ENCODE data around the gene NFKBIE.

Gene NFKBIE

DNA sequence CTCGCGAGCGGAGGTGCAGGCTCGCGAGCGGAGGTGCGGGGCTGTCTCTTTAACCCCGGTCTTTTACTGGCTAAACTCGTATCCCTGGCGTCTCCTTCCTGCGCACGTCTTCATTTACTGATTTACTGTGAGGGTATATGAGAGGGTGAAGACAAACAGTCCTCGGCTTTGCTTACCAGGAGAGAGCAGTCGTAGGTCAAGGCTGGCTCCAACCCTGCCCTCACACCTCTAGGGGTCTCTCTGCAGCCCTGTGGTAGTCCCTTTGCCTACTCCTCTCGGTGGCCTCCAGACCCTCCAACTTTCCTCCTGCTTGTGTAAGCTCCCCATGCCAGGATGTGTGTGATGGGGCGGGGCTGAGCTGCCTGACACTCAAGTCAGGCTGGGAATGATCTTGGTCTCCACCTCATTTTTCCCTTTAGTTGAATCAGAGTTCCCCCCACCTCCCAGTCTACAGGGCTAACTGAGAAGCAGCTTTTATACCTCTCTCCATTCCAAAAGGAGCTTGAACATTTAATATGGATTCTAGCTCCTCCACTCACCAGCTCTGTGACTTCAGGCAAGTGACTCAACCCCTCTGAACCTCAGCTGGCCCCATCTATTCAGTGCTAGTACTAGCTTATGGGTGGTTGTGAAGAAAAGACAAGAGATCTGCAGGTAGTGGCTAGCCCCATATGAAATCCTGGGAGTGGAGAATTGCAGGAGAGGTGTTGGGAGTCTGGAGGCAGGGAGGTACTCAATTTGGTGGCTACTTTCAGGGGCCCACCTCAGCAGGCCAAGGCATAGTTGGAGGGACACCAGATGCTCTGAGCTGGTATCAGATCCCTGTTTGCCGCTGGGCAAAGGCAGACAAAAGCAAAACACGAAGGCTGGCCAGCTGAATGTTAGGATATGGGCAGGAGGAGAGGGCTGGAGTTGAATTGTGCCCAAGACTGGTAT, 41.1 kb downstream of the NFKBIE start:
- peak in 1 of 2 donors; percentile 37 for DNase-seq

DNA sequence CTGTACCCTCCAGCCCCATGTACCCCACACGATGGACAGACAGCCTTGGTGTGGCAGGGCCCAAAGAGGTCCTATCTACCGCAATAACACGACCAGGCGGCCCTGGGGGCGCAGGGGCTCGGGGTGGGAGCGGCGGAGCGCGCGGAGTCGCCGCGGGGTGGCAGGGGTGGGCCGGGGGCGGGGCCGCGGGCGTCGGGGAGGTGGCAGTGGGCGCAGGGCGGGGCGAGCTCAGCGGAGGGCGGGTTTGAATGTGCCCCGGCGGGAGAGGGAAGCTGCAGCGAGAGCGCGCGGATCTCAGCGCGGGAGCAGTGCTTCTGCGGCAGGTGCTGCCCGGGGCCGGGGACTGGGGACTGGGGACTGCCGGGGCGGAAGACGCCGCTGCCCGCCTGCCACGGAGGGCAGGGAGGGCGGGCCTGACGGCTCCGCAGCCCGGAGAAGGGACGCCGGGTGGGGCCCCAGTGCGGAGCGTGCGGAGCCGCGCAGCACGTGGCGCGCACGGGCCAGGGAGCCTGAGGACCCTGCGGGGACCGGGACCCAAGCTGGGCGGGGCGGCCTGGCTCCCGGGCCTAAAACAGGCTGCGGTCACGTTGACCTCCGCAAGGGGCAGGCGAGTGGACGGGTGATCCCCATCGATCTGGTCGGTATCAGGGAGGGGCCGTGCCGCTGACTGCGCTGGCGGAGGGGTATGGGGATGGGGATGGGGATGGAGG, 41.9 kb downstream of the NFKBIE start, which contains the start of gene SLC29A1:
Gene SLC29A1 (plus strand): TSS at position 277 of the 710 bp plus-strand sequence. CDS start 3,719 bp downstream, outside the sequence.
- peak; percentile 86 to 90 for DNase-seq

DNA sequence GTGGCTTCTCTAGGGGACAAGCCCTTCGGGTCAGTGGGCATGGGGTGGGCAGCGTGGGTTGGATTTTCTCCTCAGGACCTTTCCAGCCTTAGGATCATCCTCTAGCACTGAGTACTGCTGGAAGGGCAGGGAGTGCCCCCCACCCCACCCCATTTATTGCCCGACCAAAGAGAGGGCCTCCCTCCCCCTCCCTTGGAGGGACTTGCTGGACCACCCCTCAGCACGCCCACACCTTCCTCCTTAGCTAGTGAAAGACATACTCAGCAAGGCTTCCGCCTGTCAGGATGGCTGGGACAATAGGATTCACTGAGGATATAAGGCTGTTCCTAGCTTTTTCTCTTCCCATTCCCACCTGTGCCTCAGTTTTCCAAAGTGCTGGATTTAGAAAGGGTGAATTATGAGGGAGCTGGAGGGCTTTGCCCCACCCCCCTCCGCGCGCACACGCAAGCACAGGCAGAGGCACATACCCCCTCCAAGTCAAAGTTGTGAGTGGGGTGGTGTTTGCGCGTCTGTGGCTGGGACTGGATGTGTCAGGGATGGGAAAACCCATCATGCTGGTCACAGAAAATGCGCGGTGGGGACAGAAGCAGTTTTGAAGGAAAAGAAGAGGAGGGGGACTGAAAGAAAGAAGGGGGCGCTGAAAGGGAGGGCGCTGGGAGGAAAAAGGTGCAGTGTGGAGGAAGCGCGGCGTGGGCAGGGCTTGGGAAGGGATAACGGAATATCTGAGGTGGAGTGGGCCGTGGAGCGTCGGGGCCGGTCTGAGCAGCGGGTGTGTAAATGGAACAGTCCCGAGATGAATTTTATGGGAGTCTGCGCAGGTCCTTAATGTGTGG, 42.6 kb downstream of the NFKBIE start:
- DNase-seq = peak; percentile 18 to 38

DNA sequence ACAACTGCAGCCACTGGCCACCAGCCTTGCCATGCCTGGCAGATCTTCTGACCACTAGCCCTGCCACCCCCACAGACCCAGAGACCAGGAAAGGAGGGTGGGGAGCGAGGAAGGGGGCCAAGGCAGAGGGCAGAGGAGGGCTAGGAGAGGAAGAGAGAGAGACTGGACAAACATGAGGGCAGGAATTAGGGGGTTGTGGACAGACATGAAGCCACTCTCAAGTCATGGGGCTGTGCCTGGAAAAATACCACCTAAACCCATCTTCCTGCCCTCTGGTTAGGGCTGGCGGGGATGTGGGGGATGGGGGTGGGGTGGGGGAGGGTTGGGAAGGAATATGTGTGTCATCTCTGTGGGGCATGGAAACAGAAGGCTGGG, 43.4 kb downstream of the NFKBIE start:
- no peak for DNase-seq

DNA sequence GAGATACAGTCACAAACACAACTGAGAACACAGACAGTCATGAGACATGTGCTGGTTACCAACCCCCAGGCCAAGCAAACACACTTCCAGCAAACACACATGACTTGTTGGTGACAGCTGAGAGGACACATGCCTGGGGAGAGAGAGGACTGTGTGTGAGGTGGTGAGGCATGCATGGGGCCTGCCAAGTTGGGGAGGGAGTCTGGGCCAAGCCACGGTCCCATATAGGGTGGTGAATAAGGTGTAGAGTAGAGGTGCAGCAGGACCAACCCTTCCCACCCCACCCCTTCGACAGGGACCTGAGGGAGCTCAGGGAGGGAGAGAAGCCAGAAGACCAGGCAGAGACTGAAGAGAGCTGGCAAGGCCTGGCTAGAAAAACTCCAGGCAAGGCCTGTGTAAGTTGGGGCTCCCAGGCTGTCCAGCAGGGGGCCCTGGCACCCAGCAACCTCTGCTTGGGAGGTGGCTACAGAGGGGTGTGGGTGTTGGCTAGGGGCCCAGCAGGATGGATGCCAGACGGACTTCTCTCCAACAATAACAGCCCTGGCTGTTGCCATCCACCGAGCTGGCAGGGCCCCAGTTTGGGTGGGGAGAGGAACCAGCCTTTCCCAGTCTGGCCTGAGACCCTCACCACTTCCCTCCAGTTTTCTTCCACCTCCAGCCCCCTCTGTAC, 43.9 kb downstream of the NFKBIE start:
- peak; percentile 74 to 80 for DNase-seq

DNA sequence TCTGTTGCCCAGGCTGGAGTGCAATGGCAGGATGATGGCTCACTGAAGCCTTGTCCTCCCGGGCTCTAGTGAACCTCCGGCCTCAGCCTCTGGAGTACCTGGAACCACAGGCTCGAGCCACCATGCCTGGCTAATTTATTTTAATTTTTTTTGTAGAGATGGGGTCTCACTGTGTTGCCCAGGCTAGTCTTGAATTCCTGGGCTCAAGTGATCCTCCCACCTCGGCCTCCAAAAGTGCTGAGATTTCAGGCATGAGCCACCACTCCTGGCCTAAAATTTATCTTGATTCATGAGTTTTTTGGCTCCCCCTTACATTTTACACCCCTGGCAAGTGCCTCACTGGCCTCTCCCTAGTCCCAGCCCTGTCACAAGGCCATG, 44.4 kb downstream of the NFKBIE start:
- no peak for DNase-seq

DNA sequence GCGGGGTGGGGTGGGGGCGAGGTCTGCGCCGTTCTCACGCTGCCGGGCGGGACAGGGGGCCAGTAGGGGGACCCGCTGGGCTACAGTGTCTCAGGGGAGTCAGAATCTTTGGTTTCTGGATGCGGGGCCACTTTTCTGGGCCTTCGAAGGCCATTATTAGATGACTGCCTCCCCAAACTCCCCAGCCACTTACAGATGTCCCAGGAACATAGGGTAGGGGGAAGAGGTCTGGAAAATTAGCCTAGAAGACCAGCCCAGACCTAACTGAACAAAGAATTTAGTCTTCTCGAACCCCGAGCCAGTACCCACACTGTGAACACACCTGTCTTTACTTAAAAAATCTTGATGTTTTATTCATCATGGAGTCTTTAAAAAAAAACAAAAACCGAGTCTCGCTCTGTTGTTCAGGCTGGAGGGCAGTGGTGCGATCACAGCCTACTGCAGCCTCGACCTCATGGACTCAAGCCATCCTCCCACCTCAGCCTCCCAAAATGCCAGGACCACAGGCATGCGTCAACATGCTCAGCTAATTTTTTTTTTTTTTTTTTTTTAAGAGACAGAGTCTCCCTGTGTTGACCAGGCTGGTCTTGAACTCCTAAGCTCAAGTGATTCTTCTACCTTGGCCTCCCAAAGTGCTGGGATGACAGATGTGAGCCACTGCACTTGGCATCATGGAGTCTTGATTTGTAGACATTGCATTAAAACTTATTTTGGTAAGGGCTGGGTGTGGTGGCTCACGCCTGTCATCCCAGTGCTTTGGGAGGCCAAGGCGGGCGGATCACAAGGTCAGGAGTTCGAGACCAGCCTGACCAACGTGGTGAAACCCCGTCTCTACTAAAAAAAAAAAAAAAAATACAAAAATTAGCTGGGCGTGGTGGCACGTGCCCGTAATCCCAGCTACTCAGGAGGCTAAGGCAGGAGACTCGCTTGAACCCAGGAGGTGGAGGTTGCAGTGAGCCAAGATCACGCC, 45.3 kb downstream of the NFKBIE start:
- no peak for DNase-seq

DNA sequence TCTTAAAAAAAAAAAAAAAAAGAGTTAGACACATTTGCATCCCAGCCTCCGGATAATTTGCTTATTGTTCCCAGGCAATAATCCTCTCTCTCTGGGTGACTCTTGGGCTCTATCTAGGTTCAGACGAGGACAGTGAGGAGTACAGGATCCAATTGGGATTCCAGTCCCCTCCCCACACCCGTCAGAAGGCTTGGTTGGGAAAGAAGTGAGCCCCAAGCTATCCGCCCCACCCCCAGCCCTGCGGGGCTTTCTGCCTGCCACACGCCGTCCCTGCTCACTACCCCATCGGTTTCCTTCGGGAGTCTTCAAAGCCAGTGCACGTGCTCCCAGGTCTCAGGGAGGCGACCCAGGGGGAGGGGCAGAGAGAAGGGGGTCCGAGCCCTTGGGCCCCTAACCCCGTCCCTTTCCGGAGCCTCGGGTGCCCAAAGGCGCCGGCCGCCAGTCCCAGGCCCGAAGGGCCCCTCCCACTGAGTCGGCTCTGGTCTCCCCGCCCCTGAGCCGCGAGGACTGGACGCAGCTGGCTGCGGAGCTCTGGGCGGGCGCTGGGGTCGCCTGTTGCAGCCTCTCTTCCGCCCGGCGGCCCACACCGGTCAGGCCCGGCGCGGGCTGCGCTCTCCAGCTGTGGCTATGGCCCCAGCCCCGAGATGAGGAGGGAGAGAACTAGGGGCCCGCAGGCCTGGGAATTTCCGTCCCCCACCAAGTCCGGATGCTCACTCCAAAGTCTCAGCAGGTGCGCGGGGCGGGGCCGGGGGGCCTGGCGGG, 46.1 kb downstream of the NFKBIE start:
- DNase-seq = peak in 1 of 2 donors; percentile 39

DNA sequence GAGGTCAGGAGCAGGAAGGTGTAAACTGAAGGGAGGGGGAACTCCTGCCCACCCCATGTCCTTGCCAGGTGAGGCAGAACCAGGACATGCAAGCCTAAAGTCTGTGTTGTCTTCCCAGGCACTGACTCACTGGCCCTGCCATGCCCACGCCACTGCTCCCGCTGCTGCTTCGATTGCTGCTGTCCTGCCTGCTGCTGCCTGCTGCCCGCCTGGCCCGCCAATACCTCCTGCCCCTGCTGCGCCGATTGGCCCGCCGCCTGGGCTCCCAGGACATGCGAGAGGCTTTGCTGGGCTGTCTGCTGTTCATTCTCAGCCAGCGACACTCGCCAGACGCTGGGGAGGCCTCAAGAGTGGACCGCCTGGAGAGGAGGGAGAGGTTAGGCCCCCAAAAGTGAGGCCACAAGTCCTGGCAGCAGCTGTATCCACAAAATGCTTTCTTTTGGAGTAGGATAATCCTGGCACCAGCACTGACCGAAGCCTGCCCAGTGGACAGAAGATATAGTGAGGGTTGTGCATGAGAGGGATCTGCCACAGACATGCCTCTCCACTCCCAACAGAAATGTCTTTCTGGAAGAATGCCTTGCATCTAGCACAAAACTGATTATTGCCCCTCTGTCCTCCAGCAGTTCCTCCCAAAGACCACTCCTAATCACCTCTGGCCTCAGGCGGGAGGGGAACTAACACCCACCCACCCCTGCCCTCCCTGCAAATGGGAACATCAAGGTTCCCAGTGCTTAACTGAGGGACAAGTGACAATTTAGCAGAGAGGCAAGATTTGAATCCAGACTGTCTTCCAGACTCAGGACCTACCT, 47.8 kb downstream of the NFKBIE start:
- DNase-seq = no peak

DNA sequence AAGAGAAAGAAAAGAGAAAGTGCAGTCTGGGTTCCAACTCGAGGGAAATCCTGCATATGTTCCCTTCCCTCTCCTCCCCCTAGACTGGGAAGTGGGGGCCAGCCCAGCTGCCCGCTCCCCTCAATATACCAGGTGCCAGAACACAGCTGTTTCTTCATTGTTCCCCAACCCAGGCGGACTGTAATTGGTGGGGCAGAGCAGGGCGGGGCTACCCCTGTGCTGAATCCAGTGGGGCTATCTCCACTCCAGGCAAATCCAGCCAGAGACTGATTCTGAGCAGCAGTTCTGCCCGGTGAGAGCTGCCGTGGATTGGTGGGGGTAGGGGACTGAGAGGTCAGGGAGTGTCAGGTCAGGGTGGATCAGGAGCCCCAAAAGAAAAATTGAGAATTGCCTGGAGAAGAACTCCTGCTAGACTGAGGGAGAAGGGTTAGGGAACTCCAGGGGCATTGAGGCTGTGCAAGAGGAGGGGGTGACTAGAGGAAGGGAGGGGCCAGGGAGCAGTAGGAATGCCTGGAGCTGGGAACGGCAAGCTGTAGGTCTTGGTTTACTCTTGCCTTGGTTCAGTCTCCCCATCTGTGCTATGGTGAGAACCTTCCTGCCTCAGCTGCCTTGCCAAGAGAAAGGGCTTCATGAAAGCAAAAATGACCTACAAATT, 48.5 kb downstream of the NFKBIE start, which contains the start of gene MYMX:
Gene MYMX (plus strand): TSS at position 250 of the 655 bp plus-strand sequence. CDS start 546 bp downstream, outside the sequence.
- no peak for DNase-seq

DNA sequence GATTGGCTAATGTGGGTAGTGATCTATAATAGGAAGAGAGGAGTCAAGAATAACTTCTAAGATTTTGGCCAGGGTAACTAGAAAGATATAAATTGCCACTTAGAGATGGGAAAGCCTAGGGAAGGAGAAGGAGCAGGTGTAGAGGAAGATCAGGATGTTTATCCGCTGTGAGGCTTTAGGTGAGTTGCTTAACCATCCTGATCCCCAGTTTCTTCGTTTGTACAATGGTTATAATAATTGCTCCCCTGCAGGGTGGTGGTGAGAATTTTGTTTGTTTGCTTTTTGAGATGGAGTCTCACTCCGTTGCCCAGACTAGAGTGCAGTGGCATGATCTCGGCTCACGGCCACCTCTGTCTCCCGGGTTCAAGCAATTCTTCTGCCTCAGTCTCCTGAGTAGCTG, 51.0 kb downstream of the NFKBIE start:
- no peak for DNase-seq

DNA sequence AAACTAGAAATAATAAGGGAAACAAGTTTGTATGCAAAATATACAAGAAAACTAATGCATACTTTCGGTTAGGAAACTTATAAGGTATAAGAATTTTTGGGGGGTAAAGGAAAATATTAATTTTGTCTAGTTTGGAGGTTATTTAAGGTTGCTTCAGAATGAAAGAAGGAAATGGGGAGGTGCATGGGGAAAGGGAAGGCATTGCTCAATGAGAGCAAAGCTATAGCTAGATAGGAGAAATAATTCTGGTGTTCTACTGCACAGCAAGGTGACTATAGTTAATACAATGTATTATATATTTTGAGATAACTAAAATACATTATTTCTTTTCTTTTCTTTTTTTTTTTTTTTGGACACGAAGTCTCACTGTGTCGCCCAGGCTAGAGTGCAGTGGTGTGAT, 54.1 kb downstream of the NFKBIE start:
- no peak for DNase-seq

Data from stimulated activated CD4-positive, alpha-beta T cell treated with anti-CD3 and anti-CD28 coated beads, Interleukin-2, amount 100 ng/mL, for 24 hours (primary cell).